A549 (cell line): Measurements from ENCODE around the gene DBH. TPM values are rescaled to one million over a fixed set of nuclear protein-coding genes. Genes with fewer than 3 reads are reported as not detected.
A peak's percentile ranks its signal among the peaks of the same experiment; 100 is the strongest.

Experiments used
- ATAC-seq, 2 experiments: fragments of 200-7000 bp in 1 of 2; fragments of >200 bp in 1 of 2; cut with Nextera tagmentation in 1 of 2; cut with Tn5 transposase in 1 of 2; 3 replicates each; pipeline versions ENCODE4 v1.8.0 to v1.9.1; 2018 to 2020; ENCODE audit warnings: mild to moderate bottlenecking in 1 of 2, moderate library complexity in 1 of 2
- CTCF ChIA-PET: fragments of 300-600 bp; sonication (Branson Sonifier 250); formaldehyde crosslinking; extraction: SDS; loops from one replicate; lab custom pipeline; 2021; ENCODE audit warnings: antibody characterized with exemption, inconsistent platforms; lab: Yijun Ruan, JAX
- POLR2A ChIA-PET: fragments of 350-600 bp; formaldehyde crosslinking; extraction: SDS; loops from one replicate; lab custom pipeline; 2021; ENCODE audit warnings: antibody characterized with exemption, inconsistent platforms; lab: Yijun Ruan, JAX
- DNase-seq, 2 experiments: peaks; one replicate each; pipeline versions ENCODE4 v3.0.0 to v3.0.0-alpha.2; 2011 to 2016; ENCODE audit warnings: low read depth in 1 of 2, low spot score in 1 of 2
- FAIRE-seq: peaks from 2 replicates; lab custom pipeline; 2011; peaks lifted over from hg19 to GRCh38; lab: Jason Lieb, UNC
- H3K27ac ChIP-seq, 2 experiments: fragments of >200 bp; sonication (Bioruptor Twin); formaldehyde crosslinking; 3 replicates each; pipeline ENCODE4 v1.5.1; 2016 to 2017
- H3K4me1 ChIP-seq: fragments of >200 bp; sonication (Bioruptor Twin); formaldehyde crosslinking; 3 replicates; pipeline ENCODE4 v1.6.1; 2016
- H3K4me2 ChIP-seq: fragments of >200 bp; sonication (Bioruptor Twin); formaldehyde crosslinking; 3 replicates; pipeline ENCODE4 v1.6.1; 2016
- H3K4me3 ChIP-seq: fragments of >200 bp; sonication (Bioruptor Twin); formaldehyde crosslinking; 3 replicates; pipeline ENCODE4 v1.5.1; 2016
- H3K9me3 ChIP-seq: fragments of >200 bp; sonication (Bioruptor Twin); formaldehyde crosslinking; 3 replicates; pipeline ENCODE4 v1.6.1; 2016
- ATOH8 ChIP-seq: fragments of 250-450 bp; sonication (Bioruptor Pico); IDR thresholded peaks from 2 replicates; pipeline ENCODE4 v1.5.0; 2020; ENCODE audit warnings: low read depth, mild to moderate bottlenecking, moderate library complexity
- BHLHE40 ChIP-seq: IDR thresholded peaks from 2 replicates; pipeline ENCODE4 v1.6.1; 2012; ENCODE audit warnings: low read depth, low read length, inconsistent platforms
- ELK1 ChIP-seq: fragments of 150-350 bp; IDR thresholded peaks from 2 replicates; pipeline ENCODE4 v1.6.1; 2014; ENCODE audit warnings: low read depth, mild to moderate bottlenecking, low read length
- EP300 ChIP-seq, 2 experiments: fragments of >200 bp; sonication (Bioruptor Twin); formaldehyde crosslinking; IDR thresholded peaks; 2 replicates in 1 of 2; 3 replicates in 1 of 2; pipeline ENCODE4 v1.6.1; 2016 to 2017
- FOSB ChIP-seq: fragments of 250-450 bp; sonication (Bioruptor Pico); IDR thresholded peaks from 2 replicates; pipeline ENCODE4 v1.5.0; 2020; ENCODE audit warnings: mild to moderate bottlenecking, moderate library complexity
- FOXS1 ChIP-seq: fragments of 250-450 bp; sonication (Bioruptor Pico); IDR thresholded peaks from 2 replicates; pipeline ENCODE4 v1.5.0; 2020; ENCODE audit warnings: mild to moderate bottlenecking, moderate library complexity
- HES2 ChIP-seq: fragments of >200 bp; sonication (Bioruptor Twin); formaldehyde crosslinking; IDR thresholded peaks from 2 replicates; pipeline ENCODE4 v1.6.1; 2016
- HMGXB4 ChIP-seq: fragments of 250-450 bp; sonication (Bioruptor Pico); IDR thresholded peaks from 2 replicates; pipeline ENCODE4 v1.5.0; 2021; ENCODE audit warnings: mild to moderate bottlenecking, moderate library complexity, borderline replicate concordance
- JUNB ChIP-seq: fragments of >200 bp; sonication (Bioruptor Twin); formaldehyde crosslinking; IDR thresholded peaks from 2 replicates; pipeline ENCODE4 v1.6.1; 2016
- MAZ ChIP-seq: fragments of 150-350 bp; IDR thresholded peaks from 2 replicates; pipeline ENCODE4 v1.6.1; 2014; ENCODE audit warnings: antibody characterized with exemption, low read depth, low read length, borderline replicate concordance
- PHF8 ChIP-seq: fragments of 200-600 bp; sonication (generic); IDR thresholded peaks from 2 replicates; pipeline ENCODE4 v1.6.1; 2016; ENCODE audit warnings: low read depth, mild to moderate bottlenecking, antibody characterized with exemption, moderate library complexity, borderline replicate concordance
- POLR2A ChIP-seq: IDR thresholded peaks from 2 replicates; pipeline ENCODE4 v1.6.1; 2012; ENCODE audit warnings: mild to moderate bottlenecking, low read length
- POLR2AphosphoS2 ChIP-seq: conservative IDR thresholded peaks from 2 replicates; pipeline ENCODE4 v1.6.1; 2012; ENCODE audit warnings: low read length, improper control_type of control experiment, inconsistent platforms
- RAD21 ChIP-seq, 2 experiments: fragments of >200 bp in 1 of 2; sonication (Bioruptor Twin) in 1 of 2; formaldehyde crosslinking in 1 of 2; IDR thresholded peaks in 1 of 2; conservative IDR thresholded peaks in 1 of 2; 2 replicates in 1 of 2; 3 replicates in 1 of 2; pipeline ENCODE4 v1.6.1; 2012 to 2018; ENCODE audit warnings: inconsistent platforms in 1 of 2
- RARB ChIP-seq: fragments of 250-450 bp; sonication (Bioruptor Pico); IDR thresholded peaks from 2 replicates; pipeline ENCODE4 v1.8.0; 2021; ENCODE audit warnings: mild to moderate bottlenecking, moderate library complexity
- RCOR1 ChIP-seq: fragments of 150-350 bp; IDR thresholded peaks from 2 replicates; pipeline ENCODE4 v1.6.1; 2014; ENCODE audit warnings: antibody characterized with exemption, low read length, low read depth
- REST ChIP-seq: fragments of 200-600 bp; sonication (generic); IDR thresholded peaks from 2 replicates; pipeline ENCODE4 v1.6.1; 2016; ENCODE audit warnings: antibody characterized with exemption, mild to moderate bottlenecking, moderate library complexity
- RNF2 ChIP-seq: fragments of 200-600 bp; sonication (generic); IDR thresholded peaks from 2 replicates; pipeline ENCODE4 v1.6.1; 2016; ENCODE audit warnings: low read depth, mild to moderate bottlenecking, antibody characterized with exemption, moderate library complexity, borderline replicate concordance
- SMC3 ChIP-seq: fragments of >200 bp; sonication (Bioruptor Twin); formaldehyde crosslinking; IDR thresholded peaks from 3 replicates; pipeline ENCODE4 v1.6.1; 2018; ENCODE audit warnings: inconsistent platforms
- TFCP2L1 ChIP-seq: fragments of 250-450 bp; sonication (Bioruptor Pico); IDR thresholded peaks from 2 replicates; pipeline ENCODE4 v1.5.0; 2021; ENCODE audit warnings: mild to moderate bottlenecking
- TP53 ChIP-seq: fragments of 250-450 bp; sonication (Bioruptor Pico); IDR thresholded peaks from 2 replicates; pipeline ENCODE4 v1.5.0; 2021; ENCODE audit warnings: mild to moderate bottlenecking, moderate library complexity
- ZC3H11A ChIP-seq: fragments of 450-650 bp; IDR thresholded peaks from 2 replicates; pipeline ENCODE4 v1.6.1; 2014; ENCODE audit warnings: antibody characterized with exemption, mild to moderate bottlenecking
- WGBS: methylation state at CpG from one replicate; pipeline ENCODE4 v1.1.6; 2017; ENCODE audit errors: missing lambda C conversion rate; 5-methylcytosine and 5-hydroxymethylcytosine counted together
- polyA plus RNA-seq, 4 experiments: library from polyadenylated mRNA; depleted of rRNA in 3 of 4; stranded (reverse); fragments of >200 nt; fragmentation: RNase III in 1 of 4; extraction: RNeasy Plus Mini Kit Qiagen cat#74134 plus additional on column Dnase treatment in 1 of 4; gene quantifications; 2 replicates in 3 of 4; 3 replicates in 1 of 4; pipeline ENCODE4 v1.2.3, GENCODE V29; 2011 to 2017

Gene DBH
- polyA plus RNA-seq, 2 of the 4 experiments (the other 2 are of a cell fraction), result not detected

GRCh38 chr9:133636902-133637301, 739 bp downstream of the DBH start:
- H3K9me3 ChIP-seq, result no peaks in the 10 kb centered on the region
- POLR2A ChIA-PET, result no interaction called here
- FAIRE-seq (no peak), DNase-seq (no peak), ATAC-seq (no peak)
- TF ChIP-seq HES2 (no peak), TFCP2L1 (CRISPR knock-in tag) (no peak), RNF2 (no peak), RARB (CRISPR knock-in tag) (no peak)
- H3K4me2 ChIP-seq, result no peak overlapping the region
- H3K4me3 ChIP-seq, result no peak overlapping the region
- no peak overlapping the region for H3K27ac ChIP-seq
- H3K4me1 ChIP-seq, result no peaks in the 10 kb centered on the region
- WGBS, result 54% methylated on average over 7 of the region's 12 CpGs
- CTCF ChIA-PET, result interaction anchor here (1.3 kb wide), 1 partner anchor 358 kb away, joined by 6 read pairs; no protein-coding TSS in a partner anchor

GRCh38 chr9:133637451-133638055, 1.4 kb downstream of the DBH start:
- H3K9me3 ChIP-seq, result no peaks in the 10 kb centered on the region
- H3K4me3 ChIP-seq, result no peak overlapping the region
- no peak for TF ChIP-seq SMC3
- no peak for TF ChIP-seq RCOR1
- no peak for TF ChIP-seq PHF8
- TF ChIP-seq BHLHE40, result no peak
- TF ChIP-seq REST, result no peak
- TF ChIP-seq POLR2A, result no peak
- TF ChIP-seq HMGXB4 (CRISPR knock-in tag), result no peak
- no peak for TF ChIP-seq POLR2AphosphoS2
- no peak for TF ChIP-seq HES2
- no peak for TF ChIP-seq TP53 (CRISPR knock-in tag)
- no peak for TF ChIP-seq FOSB
- TF ChIP-seq ZC3H11A, result no peak
- no peak for TF ChIP-seq EP300 (IDR thresholded peaks at IDR 0.05)
- no peak for TF ChIP-seq ATOH8 (CRISPR knock-in tag)
- TF ChIP-seq RAD21 (conservative IDR thresholded peaks at IDR 0.05 in 1 of 2, IDR thresholded peaks at IDR 0.05 in 1 of 2), result no peak
- no peak for TF ChIP-seq FOXS1 (CRISPR knock-in tag)
- TF ChIP-seq MAZ, result no peak
- TF ChIP-seq JUNB, result no peak
- TF ChIP-seq ELK1, result no peak
- TF ChIP-seq, all 56 proteins: peak for 0
- ATAC-seq (peak in 1 of 2 experiments; percentile 23; a peak in 2 of 6 replicates), FAIRE-seq (no peak), DNase-seq (no peak)
- POLR2A ChIA-PET, result no interaction called here
- CTCF ChIA-PET, result no interaction called here
- no peak overlapping the region for H3K4me2 ChIP-seq
- H3K4me1 ChIP-seq, result no peaks in the 10 kb centered on the region
- no peak overlapping the region for H3K27ac ChIP-seq
- WGBS, result 50% methylated on average over 12 of the region's 12 CpGs
